A549 (cell line): Measurements from ENCODE around the gene SEC14L3.

Experiments used
- CEBPB ChIP-seq, 2 experiments: fragments of >200 bp in 1 of 2; sonication (Bioruptor Twin) in 1 of 2; formaldehyde crosslinking in 1 of 2; IDR thresholded peaks; 2 replicates each; pipeline ENCODE4 v1.6.1; 2012 to 2016
- CHD4 ChIP-seq: fragments of 200-600 bp; sonication (generic); IDR thresholded peaks from 2 replicates; pipeline ENCODE4 v1.6.1; 2016; ENCODE audit warnings: antibody characterized with exemption, mild to moderate bottlenecking, borderline replicate concordance
- EP300 ChIP-seq, 2 experiments: fragments of >200 bp; sonication (Bioruptor Twin); formaldehyde crosslinking; IDR thresholded peaks; 2 replicates in 1 of 2; 3 replicates in 1 of 2; pipeline ENCODE4 v1.6.1; 2016 to 2017
- JUN ChIP-seq, 2 experiments: fragments of >200 bp; sonication (Bioruptor Twin); formaldehyde crosslinking; IDR thresholded peaks; 2 replicates in 1 of 2; 3 replicates in 1 of 2; pipeline ENCODE4 v1.6.1; 2016 to 2017
- MYC ChIP-seq: IDR thresholded peaks from 2 replicates; pipeline ENCODE4 v1.6.1; 2012; ENCODE audit warnings: mild to moderate bottlenecking, inconsistent platforms, low read length, improper control_type of control experiment, borderline replicate concordance
- POLR2A ChIP-seq: IDR thresholded peaks from 2 replicates; pipeline ENCODE4 v1.6.1; 2012; ENCODE audit warnings: mild to moderate bottlenecking, low read length
- RCOR1 ChIP-seq: fragments of 150-350 bp; IDR thresholded peaks from 2 replicates; pipeline ENCODE4 v1.6.1; 2014; ENCODE audit warnings: antibody characterized with exemption, low read length, low read depth
- RFX5 ChIP-seq: fragments of 450-650 bp; IDR thresholded peaks from 2 replicates; pipeline ENCODE4 v1.7.1; 2014; ENCODE audit warnings: antibody characterized with exemption, mild to moderate bottlenecking, moderate library complexity
- TF ChIP-seq, protein P1 (sequence below): fragments of >200 bp; sonication (Bioruptor Twin); formaldehyde crosslinking; IDR thresholded peaks from 3 replicates; pipeline ENCODE4 v1.5.1; 2016
- TF ChIP-seq, protein P2 (sequence below): IDR thresholded peaks from 2 replicates; pipeline ENCODE4 v1.6.1; 2012

DNA sequence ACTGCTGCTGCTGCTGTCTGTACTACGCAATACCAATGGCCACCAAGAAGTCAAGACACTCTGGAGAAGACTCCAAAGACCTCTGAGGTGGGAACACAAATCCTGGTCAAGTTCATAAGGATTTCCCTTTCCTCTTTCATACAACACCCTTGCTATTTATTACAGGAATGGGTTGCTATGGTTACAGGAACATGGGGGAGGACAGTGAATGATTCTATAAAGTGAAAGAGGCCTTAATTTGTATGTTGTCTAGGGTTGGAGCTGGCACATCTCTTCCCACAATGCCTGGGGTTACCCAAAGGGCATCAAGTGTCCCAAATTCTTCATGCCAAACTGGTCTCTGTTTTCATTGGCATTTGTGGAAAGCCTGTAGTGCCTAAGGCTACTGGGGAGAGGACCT lies 11.4 kb upstream of the SEC14L3 start:
- TF ChIP-seq CHD4 (no peak), POLR2A (no peak), EP300 (IDR thresholded peaks at IDR 0.05) (no peak), MYC (no peak), RCOR1 (no peak), RFX5 (no peak), JUN (IDR thresholded peaks at IDR 0.05) (no peak), CEBPB (IDR thresholded peaks at IDR 0.05) (no peak)
- TF ChIP-seq, protein P1, sequence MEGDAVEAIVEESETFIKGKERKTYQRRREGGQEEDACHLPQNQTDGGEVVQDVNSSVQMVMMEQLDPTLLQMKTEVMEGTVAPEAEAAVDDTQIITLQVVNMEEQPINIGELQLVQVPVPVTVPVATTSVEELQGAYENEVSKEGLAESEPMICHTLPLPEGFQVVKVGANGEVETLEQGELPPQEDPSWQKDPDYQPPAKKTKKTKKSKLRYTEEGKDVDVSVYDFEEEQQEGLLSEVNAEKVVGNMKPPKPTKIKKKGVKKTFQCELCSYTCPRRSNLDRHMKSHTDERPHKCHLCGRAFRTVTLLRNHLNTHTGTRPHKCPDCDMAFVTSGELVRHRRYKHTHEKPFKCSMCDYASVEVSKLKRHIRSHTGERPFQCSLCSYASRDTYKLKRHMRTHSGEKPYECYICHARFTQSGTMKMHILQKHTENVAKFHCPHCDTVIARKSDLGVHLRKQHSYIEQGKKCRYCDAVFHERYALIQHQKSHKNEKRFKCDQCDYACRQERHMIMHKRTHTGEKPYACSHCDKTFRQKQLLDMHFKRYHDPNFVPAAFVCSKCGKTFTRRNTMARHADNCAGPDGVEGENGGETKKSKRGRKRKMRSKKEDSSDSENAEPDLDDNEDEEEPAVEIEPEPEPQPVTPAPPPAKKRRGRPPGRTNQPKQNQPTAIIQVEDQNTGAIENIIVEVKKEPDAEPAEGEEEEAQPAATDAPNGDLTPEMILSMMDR, result no peak
- TF ChIP-seq, protein P2, sequence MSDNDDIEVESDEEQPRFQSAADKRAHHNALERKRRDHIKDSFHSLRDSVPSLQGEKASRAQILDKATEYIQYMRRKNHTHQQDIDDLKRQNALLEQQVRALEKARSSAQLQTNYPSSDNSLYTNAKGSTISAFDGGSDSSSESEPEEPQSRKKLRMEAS, result no peak
